ENCODE data around the gene ADGRL2.
"Not testable (repeated sequence)": the region's sequence is repeated elsewhere in the genome, so short reads cannot be mapped to it uniquely, and the experiment has no call there.

ADGRL2 gene

DNA sequence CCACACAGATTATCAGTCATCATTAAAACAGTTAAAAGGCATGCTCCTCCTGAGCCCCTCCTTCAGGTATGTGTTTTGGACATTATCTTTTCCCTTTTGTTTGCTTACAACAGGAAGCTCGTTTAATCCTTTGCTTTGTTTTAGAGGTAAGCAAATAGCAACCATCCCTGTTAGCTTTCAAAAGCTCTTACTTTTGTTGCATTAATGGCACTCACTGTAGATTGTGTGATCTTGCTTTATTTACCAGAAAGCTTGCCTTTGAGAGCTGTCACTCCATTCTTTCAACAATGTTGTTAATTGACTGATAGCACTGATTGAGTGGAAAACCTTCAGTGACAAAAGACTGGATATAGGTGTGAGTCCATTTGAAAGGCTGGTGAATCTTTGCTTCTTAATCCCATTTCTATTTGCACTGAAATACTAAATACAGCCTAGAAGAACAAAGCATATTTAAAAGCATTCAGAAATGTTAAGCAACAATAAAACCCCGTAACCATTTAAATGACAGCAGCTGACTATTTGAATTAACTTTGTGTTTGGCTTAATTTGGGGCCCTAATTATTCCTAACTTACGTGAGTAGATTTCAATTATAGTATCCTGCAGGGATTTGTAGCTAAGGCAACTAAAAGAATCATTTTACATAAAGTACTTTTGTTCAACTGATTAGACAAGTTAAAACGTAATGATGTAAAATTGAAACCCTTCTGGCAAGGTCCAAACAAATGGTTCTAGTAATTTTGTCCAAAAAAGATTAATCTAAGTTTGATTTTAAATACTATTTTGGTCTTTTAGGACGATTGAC, 48.3 kb downstream of the ADGRL2 start:
- DNase-seq = no peak

GRCh38 chr1:81850031-81850430, 49.3 kb downstream of the ADGRL2 start:
- DNase-seq = no peak
- TF ChIP-seq POLR2A (IDR thresholded peaks at IDR 0.05; ENCODE audit: low read length) (no peak), GATA1 (IDR thresholded peaks at IDR 0.05; ENCODE audit: low read depth, low read length) (no peak)

More for the DNA sequence above, 48.3 kb downstream of the ADGRL2 start:
- no peak for TF ChIP-seq POLR2A (IDR thresholded peaks at IDR 0.05; ENCODE audit: low read length)
- no peak for TF ChIP-seq GATA1 (IDR thresholded peaks at IDR 0.05; ENCODE audit: low read depth, low read length)

DNA sequence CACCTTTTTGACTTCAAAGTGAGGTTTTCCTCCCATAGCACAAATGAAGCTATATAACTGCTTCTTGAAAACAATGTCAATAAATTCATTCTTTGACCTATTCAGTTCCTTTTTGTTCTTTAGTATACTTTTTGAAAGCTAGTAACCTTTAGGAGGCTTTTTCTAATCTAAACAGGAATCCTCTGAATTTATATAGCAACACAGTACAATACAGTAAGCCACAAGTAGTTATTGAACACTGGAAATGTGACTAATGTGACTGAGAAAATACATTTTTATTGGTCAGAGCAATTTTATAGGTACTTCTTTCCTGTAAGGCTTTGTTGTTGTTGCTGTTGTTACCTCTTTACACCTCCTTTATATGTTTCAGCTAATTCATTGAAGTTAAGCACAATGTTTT, 49.8 kb downstream of the ADGRL2 start:
- TF ChIP-seq GATA1 (IDR thresholded peaks at IDR 0.05; ENCODE audit: low read depth, low read length) = no peak
- no peak for TF ChIP-seq POLR2A (IDR thresholded peaks at IDR 0.05; ENCODE audit: low read length)
- no peak for DNase-seq

DNA sequence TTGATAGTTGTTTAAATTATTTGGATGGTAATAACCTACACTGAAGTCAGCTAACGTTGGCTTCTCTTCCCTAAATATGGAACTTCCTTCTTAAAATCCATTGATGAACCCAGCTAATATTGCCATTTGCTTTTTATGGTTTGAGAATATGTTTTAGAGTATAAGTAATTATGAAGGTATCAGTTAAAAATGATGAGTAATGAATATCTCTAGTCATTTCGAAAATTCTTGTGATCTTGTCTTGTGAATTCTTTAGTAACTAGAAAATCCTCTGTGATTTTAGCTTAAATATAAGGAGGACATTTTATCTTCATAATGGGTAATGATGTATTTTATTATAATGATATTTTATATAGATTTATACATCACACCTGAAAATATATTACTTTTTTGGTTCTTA, 50.5 kb downstream of the ADGRL2 start:
- no peak for DNase-seq
- TF ChIP-seq POLR2A (IDR thresholded peaks at IDR 0.05; ENCODE audit: low read length) (no peak), GATA1 (IDR thresholded peaks at IDR 0.05; ENCODE audit: low read depth, low read length) (no peak)

- TF ChIP-seq POLR2A (IDR thresholded peaks at IDR 0.05; ENCODE audit: low read length) = no peak
- no peak for TF ChIP-seq GATA1 (IDR thresholded peaks at IDR 0.05; ENCODE audit: low read depth, low read length)
- no peak for DNase-seq
Measured at GRCh38 chr1:81852961-81853360, 52.2 kb downstream of the ADGRL2 start.

- no peak for DNase-seq
- TF ChIP-seq POLR2A (IDR thresholded peaks at IDR 0.05; ENCODE audit: low read length) = no peak
- no peak for TF ChIP-seq GATA1 (IDR thresholded peaks at IDR 0.05; ENCODE audit: low read depth, low read length)
Measured at GRCh38 chr1:81867235-81867634, 66.5 kb downstream of the ADGRL2 start.

GRCh38 chr1:81869307-81869706, 68.6 kb downstream of the ADGRL2 start:
- no peak for DNase-seq
- TF ChIP-seq POLR2A (IDR thresholded peaks at IDR 0.05; ENCODE audit: low read length) (no peak), GATA1 (IDR thresholded peaks at IDR 0.05; ENCODE audit: low read depth, low read length) (no peak)

DNA sequence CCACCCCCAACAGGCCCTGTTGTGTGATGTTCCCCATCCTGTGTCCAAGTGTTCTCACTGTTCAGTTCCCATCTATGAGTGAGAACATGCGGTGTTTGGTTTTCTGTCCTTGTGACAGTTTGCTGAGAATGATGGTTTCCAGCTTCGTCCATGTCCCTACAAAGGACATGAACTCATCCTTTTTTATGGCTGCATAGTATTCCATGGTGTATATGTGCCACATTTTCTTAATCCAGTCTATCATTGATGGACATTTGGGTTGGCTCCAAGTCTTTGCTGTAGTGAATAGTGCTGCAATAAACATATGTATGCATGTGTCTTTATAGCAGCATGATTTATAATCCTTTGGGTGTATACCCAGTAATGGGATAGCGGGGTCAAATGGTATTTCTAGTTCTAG, 70.4 kb downstream of the ADGRL2 start:
- not testable (repeated sequence) for DNase-seq

DNA sequence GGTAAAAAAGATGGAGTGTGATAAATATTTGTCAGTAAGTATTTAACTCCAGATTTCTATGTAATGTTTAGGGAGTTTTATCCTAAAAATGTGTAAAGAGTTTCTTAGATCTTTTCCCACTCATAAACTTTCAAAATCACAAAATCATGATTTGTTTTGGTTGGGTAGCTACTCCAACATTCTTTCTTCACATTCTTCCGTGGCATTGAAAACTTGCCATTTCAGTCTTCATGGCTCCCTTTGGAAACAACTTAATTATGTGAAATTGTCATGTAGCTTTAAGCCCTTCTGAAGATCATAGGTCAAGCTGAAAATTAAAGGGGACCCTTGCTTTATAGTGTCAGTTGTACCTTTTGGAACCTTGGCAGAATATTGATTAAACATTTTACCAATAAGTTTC, 73.2 kb downstream of the ADGRL2 start:
- no peak for DNase-seq
- no peak for TF ChIP-seq GATA1 (IDR thresholded peaks at IDR 0.05; ENCODE audit: low read depth, low read length)
- no peak for TF ChIP-seq POLR2A (IDR thresholded peaks at IDR 0.05; ENCODE audit: low read length)

GRCh38 chr1:81874461-81874860, 73.7 kb downstream of the ADGRL2 start:
- TF ChIP-seq GATA1 (IDR thresholded peaks at IDR 0.05; ENCODE audit: low read depth, low read length) (no peak), POLR2A (IDR thresholded peaks at IDR 0.05; ENCODE audit: low read length) (no peak)
- no peak for DNase-seq

- no peak for DNase-seq
Measured at GRCh38 chr1:81874940-81875339, 74.2 kb downstream of the ADGRL2 start.

GRCh38 chr1:81876901-81877733, 76.4 kb downstream of the ADGRL2 start:
- no peak for DNase-seq
- TF ChIP-seq POLR2A (IDR thresholded peaks at IDR 0.05; ENCODE audit: low read length) = no peak
- TF ChIP-seq GATA1 (IDR thresholded peaks at IDR 0.05; ENCODE audit: low read depth, low read length) = no peak

More at GRCh38 chr1:81874940-81875339, 74.2 kb downstream of the ADGRL2 start:
- no peak for TF ChIP-seq GATA1 (IDR thresholded peaks at IDR 0.05; ENCODE audit: low read depth, low read length)
- no peak for TF ChIP-seq POLR2A (IDR thresholded peaks at IDR 0.05; ENCODE audit: low read length)

- TF ChIP-seq GATA1 (IDR thresholded peaks at IDR 0.05; ENCODE audit: low read depth, low read length) = no peak
- no peak for TF ChIP-seq POLR2A (IDR thresholded peaks at IDR 0.05; ENCODE audit: low read length)
- DNase-seq = no peak
Measured at GRCh38 chr1:81877940-81878339, 77.2 kb downstream of the ADGRL2 start.

GRCh38 chr1:81878538-81878937, 77.8 kb downstream of the ADGRL2 start:
- TF ChIP-seq GATA1 (IDR thresholded peaks at IDR 0.05; ENCODE audit: low read depth, low read length) (no peak), POLR2A (IDR thresholded peaks at IDR 0.05; ENCODE audit: low read length) (no peak)
- DNase-seq = no peak

DNA sequence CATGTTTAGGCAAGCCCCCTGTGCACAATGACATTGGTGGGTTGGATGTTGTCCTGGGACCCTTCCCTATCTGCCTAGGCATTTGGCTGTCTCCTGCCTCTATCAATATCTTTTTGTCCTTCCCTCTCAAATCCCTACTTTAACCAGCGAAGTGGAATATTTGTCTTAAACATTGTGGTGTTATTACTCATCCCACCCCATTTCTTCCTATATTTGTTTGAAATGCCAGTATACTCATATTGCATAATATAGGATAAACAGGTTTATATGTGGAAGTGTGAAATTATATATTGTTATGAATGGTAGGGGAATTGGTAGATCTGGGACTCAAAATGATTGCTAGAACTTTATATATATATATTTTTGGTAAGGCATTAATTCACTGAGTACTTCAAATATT, 80.0 kb downstream of the ADGRL2 start:
- DNase-seq = peak; percentile 2 to 28
- TF ChIP-seq GATA1 (IDR thresholded peaks at IDR 0.05; ENCODE audit: low read depth, low read length) (no peak), POLR2A (IDR thresholded peaks at IDR 0.05; ENCODE audit: low read length) (no peak)

Data from erythroblast (primary cell).